ENCODE data around the gene HDGFL2.

DNA sequence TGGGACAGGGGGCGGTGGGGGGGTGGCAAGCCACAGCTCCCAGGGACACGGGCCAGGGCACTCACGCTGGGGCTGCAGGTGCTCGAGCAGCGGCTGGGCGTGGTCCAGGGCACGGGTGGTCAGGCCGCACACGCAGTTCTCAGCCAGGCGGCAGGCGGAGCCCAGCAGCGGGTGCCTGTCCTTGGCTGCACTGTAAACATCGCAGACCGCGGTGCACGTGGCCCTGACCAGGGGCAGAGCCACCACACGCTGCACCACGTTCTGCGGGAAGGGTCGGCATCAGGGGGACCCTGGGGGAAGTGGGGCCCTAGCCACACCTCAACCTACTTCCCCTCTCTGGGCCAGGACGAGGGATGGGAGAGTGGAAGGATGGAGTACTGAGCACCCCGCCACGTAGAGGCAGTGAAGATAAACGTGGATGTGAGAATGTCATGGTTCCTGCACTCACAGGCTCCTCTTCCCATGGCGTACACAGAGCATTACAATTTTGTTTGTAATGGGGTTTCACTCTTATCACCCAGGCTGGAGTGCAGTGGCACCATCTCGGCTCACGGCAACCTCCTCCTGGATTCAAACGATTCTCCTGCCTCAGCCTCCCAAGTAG is 59.6 kb downstream of the HDGFL2 start:
- TF ChIP-seq CHD2 (IDR thresholded peaks at IDR 0.05; ENCODE audit: borderline replicate concordance, low read depth, low read length) (no peak), EGR1 (IDR thresholded peaks at IDR 0.05; ENCODE audit: borderline replicate concordance in 1 of 2, low read depth in 2 of 2, low read length in 2 of 2) (no peak), NFIC (IDR thresholded peaks at IDR 0.05; ENCODE audit: low read depth, low read length) (no peak), POLR2A (IDR thresholded peaks at IDR 0.05; ENCODE audit: low read depth, low read length) (no peak), CTCF (IDR thresholded peaks at IDR 0.05 in 2 of 3, conservative IDR thresholded peaks at IDR 0.05 in 1 of 3; ENCODE audit: control insufficient read depth in 2 of 3, extremely low read depth in 1 of 3, insufficient read depth in 1 of 3, low read depth in 3 of 3, low read length in 3 of 3) (no peak), CEBPZ (IDR thresholded peaks at IDR 0.05; ENCODE audit: low read depth, low read length) (no peak), BCL3 (IDR thresholded peaks at IDR 0.05; ENCODE audit: borderline replicate concordance, insufficient read depth, low read depth, low read length, poor library complexity, severe bottlenecking) (no peak), ZNF217 (IDR thresholded peaks at IDR 0.05) (no peak), MTA2 (IDR thresholded peaks at IDR 0.05; ENCODE audit: low read depth) (no peak), CREM (IDR thresholded peaks at IDR 0.05; ENCODE audit: low read depth) (no peak), SUZ12 (IDR thresholded peaks at IDR 0.05; ENCODE audit: unreplicated experiment) (no peak), CEBPB (IDR thresholded peaks at IDR 0.05; ENCODE audit: borderline replicate concordance in 1 of 2, low read depth in 2 of 2, low read length in 2 of 2) (no peak), IKZF2 (IDR thresholded peaks at IDR 0.05) (no peak)
- TF ChIP-seq, protein P1, sequence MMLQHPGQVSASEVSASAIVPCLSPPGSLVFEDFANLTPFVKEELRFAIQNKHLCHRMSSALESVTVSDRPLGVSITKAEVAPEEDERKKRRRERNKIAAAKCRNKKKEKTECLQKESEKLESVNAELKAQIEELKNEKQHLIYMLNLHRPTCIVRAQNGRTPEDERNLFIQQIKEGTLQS (IDR thresholded peaks at IDR 0.05; ENCODE audit: borderline replicate concordance, extremely low read depth, low read depth, low read length) = no peak

Measured in GM12878 (cell line).